Measurements from ENCODE around the gene CORO2B.

The CORO2B gene

DNA sequence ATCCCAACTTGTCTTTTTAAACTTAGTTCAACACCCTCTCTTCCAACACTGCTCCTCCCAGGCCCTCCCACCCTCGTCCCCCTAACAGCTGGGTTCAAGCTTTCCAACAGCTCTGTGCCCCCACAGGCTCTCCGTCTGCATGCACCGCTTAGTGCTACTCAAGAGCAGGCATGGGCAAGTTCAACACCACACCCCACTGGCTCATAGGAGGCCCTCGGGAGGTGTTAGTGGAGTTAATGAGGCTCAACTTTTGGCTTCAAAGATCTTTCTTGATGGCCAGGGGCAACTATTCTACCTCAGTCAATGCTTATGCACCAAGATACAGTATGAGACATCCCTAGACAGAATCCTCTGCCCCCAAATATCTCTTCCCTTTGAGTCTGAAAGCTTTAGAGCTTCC, 127.5 kb downstream of the CORO2B start:
- no peaks in the 10 kb centered on the region for H3K27me3 ChIP-seq (ENCODE audit: control insufficient read depth, insufficient read depth, low read length)
- H2AFZ ChIP-seq: no peak overlapping the region
- no peak overlapping the region for H3K4me3 ChIP-seq (ENCODE audit: low read depth, low read length)
- H3K36me3 ChIP-seq (ENCODE audit: control insufficient read depth, insufficient read depth, low read length): no peaks in the 10 kb centered on the region
- TF ChIP-seq, protein P1, sequence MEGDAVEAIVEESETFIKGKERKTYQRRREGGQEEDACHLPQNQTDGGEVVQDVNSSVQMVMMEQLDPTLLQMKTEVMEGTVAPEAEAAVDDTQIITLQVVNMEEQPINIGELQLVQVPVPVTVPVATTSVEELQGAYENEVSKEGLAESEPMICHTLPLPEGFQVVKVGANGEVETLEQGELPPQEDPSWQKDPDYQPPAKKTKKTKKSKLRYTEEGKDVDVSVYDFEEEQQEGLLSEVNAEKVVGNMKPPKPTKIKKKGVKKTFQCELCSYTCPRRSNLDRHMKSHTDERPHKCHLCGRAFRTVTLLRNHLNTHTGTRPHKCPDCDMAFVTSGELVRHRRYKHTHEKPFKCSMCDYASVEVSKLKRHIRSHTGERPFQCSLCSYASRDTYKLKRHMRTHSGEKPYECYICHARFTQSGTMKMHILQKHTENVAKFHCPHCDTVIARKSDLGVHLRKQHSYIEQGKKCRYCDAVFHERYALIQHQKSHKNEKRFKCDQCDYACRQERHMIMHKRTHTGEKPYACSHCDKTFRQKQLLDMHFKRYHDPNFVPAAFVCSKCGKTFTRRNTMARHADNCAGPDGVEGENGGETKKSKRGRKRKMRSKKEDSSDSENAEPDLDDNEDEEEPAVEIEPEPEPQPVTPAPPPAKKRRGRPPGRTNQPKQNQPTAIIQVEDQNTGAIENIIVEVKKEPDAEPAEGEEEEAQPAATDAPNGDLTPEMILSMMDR (IDR thresholded peaks at IDR 0.05): no peak
- no peak overlapping the region for H3K4me2 ChIP-seq (ENCODE audit: low read length)
- H3K9me3 ChIP-seq (ENCODE audit: control insufficient read depth, low read length): no peaks in the 10 kb centered on the region
- no peak overlapping the region for H3K27ac ChIP-seq
- no peaks in the 10 kb centered on the region for H3K4me1 ChIP-seq
- H3K79me2 ChIP-seq: no peaks in the 10 kb centered on the region
- no peak overlapping the region for H3K9ac ChIP-seq

GRCh38 chr15:68706931-68707330, 128.1 kb downstream of the CORO2B start:
- Histone ChIP-seq H3K27ac (no peak overlapping the region), H3K9me3 (ENCODE audit: control insufficient read depth, low read length) (no peaks in the 10 kb centered on the region), H3K4me3 (ENCODE audit: low read depth, low read length) (no peak overlapping the region), H3K9ac (no peak overlapping the region), H3K79me2 (no peaks in the 10 kb centered on the region), H3K36me3 (ENCODE audit: control insufficient read depth, insufficient read depth, low read length) (no peaks in the 10 kb centered on the region), H3K27me3 (ENCODE audit: control insufficient read depth, insufficient read depth, low read length) (no peaks in the 10 kb centered on the region), H2AFZ (no peak overlapping the region), H3K4me2 (ENCODE audit: low read length) (no peak overlapping the region), H3K4me1 (no peaks in the 10 kb centered on the region)
- TF ChIP-seq, protein P1 (IDR thresholded peaks at IDR 0.05): no peak

DNA sequence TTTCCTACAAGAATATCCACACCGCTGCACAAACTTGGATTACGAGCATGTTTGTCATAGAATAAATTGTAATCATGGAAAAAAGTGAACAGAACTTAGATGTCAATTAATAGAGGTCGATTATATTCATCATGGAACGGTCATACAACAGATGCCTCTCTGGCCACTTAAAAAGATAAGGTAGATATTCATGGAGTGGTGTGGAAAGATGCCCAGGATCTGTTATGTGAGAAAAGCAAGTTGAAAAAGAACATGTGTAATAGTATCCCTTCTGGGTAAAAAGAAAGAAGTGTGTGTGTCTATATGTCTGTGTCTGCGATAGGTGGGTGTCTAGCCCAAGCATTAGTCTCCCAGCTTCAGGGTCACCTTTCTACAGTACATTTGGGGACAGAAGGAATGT, 128.6 kb downstream of the CORO2B start:
- Histone ChIP-seq H3K9ac (no peak overlapping the region), H3K27me3 (ENCODE audit: control insufficient read depth, insufficient read depth, low read length) (no peaks in the 10 kb centered on the region), H3K27ac (no peak overlapping the region), H3K4me3 (ENCODE audit: low read depth, low read length) (no peak overlapping the region), H3K79me2 (no peaks in the 10 kb centered on the region), H2AFZ (no peak overlapping the region), H3K4me1 (no peaks in the 10 kb centered on the region), H3K36me3 (ENCODE audit: control insufficient read depth, insufficient read depth, low read length) (no peaks in the 10 kb centered on the region), H3K9me3 (ENCODE audit: control insufficient read depth, low read length) (no peaks in the 10 kb centered on the region), H3K4me2 (ENCODE audit: low read length) (no peak overlapping the region)
- TF ChIP-seq, protein P1 (IDR thresholded peaks at IDR 0.05): no peak

GRCh38 chr15:68709876-68710275, 131.1 kb downstream of the CORO2B start:
- no peak overlapping the region for H3K9ac ChIP-seq
- no peaks in the 10 kb centered on the region for H3K36me3 ChIP-seq (ENCODE audit: control insufficient read depth, insufficient read depth, low read length)
- H3K27me3 ChIP-seq (ENCODE audit: control insufficient read depth, insufficient read depth, low read length): no peaks in the 10 kb centered on the region
- no peak overlapping the region for H3K4me2 ChIP-seq (ENCODE audit: low read length)
- H3K4me1 ChIP-seq: no peaks in the 10 kb centered on the region
- H3K4me3 ChIP-seq (ENCODE audit: low read depth, low read length): no peak overlapping the region
- no peaks in the 10 kb centered on the region for H3K79me2 ChIP-seq
- no peaks in the 10 kb centered on the region for H3K9me3 ChIP-seq (ENCODE audit: control insufficient read depth, low read length)
- no peak overlapping the region for H3K27ac ChIP-seq
- TF ChIP-seq, protein P1 (IDR thresholded peaks at IDR 0.05): no peak
- no peak overlapping the region for H2AFZ ChIP-seq

GRCh38 chr15:68710536-68710935, 131.7 kb downstream of the CORO2B start:
- Histone ChIP-seq H3K4me3 (ENCODE audit: low read depth, low read length) (no peak overlapping the region), H3K9ac (no peak overlapping the region), H3K27me3 (ENCODE audit: control insufficient read depth, insufficient read depth, low read length) (no peaks in the 10 kb centered on the region), H3K36me3 (ENCODE audit: control insufficient read depth, insufficient read depth, low read length) (no peaks in the 10 kb centered on the region), H2AFZ (no peak overlapping the region), H3K27ac (no peak overlapping the region), H3K9me3 (ENCODE audit: control insufficient read depth, low read length) (no peaks in the 10 kb centered on the region), H3K79me2 (no peaks in the 10 kb centered on the region), H3K4me1 (no peaks in the 10 kb centered on the region), H3K4me2 (ENCODE audit: low read length) (no peak overlapping the region)
- TF ChIP-seq, protein P1 (IDR thresholded peaks at IDR 0.05): no peak

All from parathyroid adenoma (tissue), 2 donors.